ENCODE data around the gene MAP3K4. TPM values are rescaled to one million over a fixed set of nuclear protein-coding genes. Genes with fewer than 3 reads are reported as not detected.

The MAP3K4 gene
- total RNA-seq, 1 donor from 2014 or later, result 31.9 TPM

DNA sequence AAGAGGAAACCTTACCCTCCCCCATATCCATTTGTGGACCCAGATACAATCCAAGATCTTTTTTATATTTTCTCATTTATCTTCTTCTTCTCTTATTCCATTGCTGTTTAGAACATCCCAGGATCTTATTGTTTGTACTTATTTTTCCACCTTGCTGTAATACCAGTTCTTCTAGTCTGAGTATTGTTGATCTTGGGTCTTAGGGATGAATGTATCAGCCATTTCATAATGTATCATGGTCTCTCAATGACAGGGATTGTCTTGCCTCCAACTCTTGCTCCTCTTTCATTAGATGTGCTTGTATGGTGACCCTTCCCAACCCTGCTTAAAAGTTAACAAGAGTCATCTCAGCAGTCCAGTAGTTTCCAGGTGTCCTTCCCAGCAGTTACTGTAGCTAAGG, 63.3 kb downstream of the MAP3K4 start:
- no peak overlapping the region for H3K4me3 ChIP-seq (ENCODE audit: low read depth, low read length)
- DNase-seq (ENCODE audit: low read depth), result no peak
- TF ChIP-seq, protein P1, sequence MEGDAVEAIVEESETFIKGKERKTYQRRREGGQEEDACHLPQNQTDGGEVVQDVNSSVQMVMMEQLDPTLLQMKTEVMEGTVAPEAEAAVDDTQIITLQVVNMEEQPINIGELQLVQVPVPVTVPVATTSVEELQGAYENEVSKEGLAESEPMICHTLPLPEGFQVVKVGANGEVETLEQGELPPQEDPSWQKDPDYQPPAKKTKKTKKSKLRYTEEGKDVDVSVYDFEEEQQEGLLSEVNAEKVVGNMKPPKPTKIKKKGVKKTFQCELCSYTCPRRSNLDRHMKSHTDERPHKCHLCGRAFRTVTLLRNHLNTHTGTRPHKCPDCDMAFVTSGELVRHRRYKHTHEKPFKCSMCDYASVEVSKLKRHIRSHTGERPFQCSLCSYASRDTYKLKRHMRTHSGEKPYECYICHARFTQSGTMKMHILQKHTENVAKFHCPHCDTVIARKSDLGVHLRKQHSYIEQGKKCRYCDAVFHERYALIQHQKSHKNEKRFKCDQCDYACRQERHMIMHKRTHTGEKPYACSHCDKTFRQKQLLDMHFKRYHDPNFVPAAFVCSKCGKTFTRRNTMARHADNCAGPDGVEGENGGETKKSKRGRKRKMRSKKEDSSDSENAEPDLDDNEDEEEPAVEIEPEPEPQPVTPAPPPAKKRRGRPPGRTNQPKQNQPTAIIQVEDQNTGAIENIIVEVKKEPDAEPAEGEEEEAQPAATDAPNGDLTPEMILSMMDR (conservative IDR thresholded peaks at IDR 0.05; ENCODE audit: low read depth, low read length), result no peak

GRCh38 chr6:161056451-161056850, 64.9 kb downstream of the MAP3K4 start:
- no peak for DNase-seq (ENCODE audit: low read depth)
- TF ChIP-seq, protein P1 (conservative IDR thresholded peaks at IDR 0.05; ENCODE audit: low read depth, low read length), result no peak
- no peak overlapping the region for H3K4me3 ChIP-seq (ENCODE audit: low read depth, low read length)

DNA sequence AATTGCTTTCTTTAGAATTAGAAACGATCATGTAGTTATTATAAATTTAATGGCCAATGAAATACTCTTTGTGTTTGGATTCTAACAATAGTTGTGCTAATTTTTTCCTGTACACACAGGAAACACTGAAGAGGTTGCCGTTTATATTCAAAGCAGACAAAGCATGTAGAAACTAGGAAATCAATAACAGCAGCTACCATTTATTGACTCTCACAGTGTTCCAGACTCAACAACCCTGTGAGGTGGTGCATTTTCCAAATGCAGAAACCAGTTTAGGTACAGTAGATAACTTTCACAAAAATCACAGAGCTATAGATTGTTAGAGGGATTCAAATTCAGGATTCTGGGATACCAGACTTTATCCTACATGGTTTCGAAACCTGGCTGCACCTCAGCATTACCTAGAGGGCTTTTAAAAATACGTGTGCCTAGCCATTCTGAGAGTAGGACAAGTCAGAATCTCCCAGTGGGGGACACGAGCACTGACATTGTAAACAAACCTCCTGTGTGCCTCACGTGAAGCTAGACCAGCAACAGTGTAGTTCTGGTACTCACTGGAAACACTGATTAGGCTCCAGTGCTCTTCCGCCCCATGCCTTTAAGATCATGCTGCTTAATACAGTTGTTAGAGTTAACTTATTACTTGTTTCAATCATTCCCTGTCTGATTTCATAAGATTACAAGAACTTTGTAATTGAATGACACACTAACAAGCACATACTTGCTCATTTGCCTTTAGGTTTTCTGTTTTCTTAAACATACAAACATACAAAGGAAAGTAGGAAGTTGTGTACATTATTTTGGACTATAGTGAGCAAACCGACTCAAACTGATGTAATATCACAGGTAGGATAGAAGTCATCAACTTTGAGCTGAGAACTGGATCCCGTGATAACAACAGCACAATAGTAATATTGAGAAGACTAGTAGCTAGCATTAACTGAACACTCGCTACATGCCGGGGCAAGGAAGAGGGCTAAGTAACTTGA, 65.8 kb downstream of the MAP3K4 start:
- no peak overlapping the region for H3K4me3 ChIP-seq (ENCODE audit: low read depth, low read length)
- no peak for DNase-seq (ENCODE audit: low read depth)
- TF ChIP-seq, protein P1 (conservative IDR thresholded peaks at IDR 0.05; ENCODE audit: low read depth, low read length), result no peak

GRCh38 chr6:161058741-161059140, 67.2 kb downstream of the MAP3K4 start:
- no peak for DNase-seq (ENCODE audit: low read depth)
- no peak overlapping the region for H3K4me3 ChIP-seq (ENCODE audit: low read depth, low read length)

DNA sequence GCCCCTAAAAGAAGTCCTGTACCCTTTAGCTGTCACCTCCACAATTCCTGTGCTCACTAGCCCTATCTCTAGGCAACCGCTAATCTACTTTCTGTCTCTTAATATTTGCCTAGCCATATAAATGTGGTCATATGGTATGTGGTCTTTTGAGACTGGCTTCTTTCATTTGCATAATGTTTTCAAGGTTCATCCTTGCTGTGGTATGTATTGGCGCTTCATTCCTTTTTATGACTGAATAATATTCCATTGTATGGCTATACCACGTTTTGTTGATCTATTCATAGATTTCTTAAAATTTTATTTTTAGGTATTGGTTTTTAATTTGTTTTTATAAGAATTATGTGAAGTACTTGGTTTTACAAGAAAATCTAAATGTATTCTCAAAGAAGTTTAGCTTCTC, 70.0 kb downstream of the MAP3K4 start:
- TF ChIP-seq, protein P1 (conservative IDR thresholded peaks at IDR 0.05; ENCODE audit: low read depth, low read length), result no peak
- DNase-seq (ENCODE audit: low read depth), result no peak
- H3K4me3 ChIP-seq (ENCODE audit: low read depth, low read length), result no peak overlapping the region

More at GRCh38 chr6:161058741-161059140, 67.2 kb downstream of the MAP3K4 start:
- TF ChIP-seq, protein P1 (conservative IDR thresholded peaks at IDR 0.05; ENCODE audit: low read depth, low read length), result no peak

DNA sequence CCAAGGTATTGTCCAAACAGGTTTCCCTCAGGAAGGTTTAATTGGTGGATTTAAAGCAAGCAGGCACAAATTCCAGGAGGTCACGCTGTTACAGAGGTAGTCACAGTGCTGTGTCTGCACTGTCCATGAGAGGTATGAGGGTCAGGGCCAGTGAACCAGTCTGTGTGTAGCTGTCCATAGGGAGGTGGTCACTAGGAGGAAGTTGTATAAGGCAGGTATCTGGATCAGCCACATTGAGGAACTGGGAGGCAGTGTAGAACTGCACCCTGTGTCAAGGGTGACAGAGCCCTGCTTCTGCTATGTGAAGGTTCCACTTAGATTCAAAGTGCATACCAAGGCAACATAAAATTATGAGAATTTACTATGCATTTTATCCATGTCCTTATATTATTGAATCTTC, 73.3 kb downstream of the MAP3K4 start:
- no peak for DNase-seq (ENCODE audit: low read depth)
- H3K4me3 ChIP-seq (ENCODE audit: low read depth, low read length), result no peak overlapping the region
- TF ChIP-seq, protein P1 (conservative IDR thresholded peaks at IDR 0.05; ENCODE audit: low read depth, low read length), result no peak
